ENCODE data around the gene HMCN2. TPM values are rescaled to one million over a fixed set of nuclear protein-coding genes. Genes with fewer than 3 reads are reported as not detected.
"Not testable (repeated sequence)": the region's sequence is repeated elsewhere in the genome, so short reads cannot be mapped to it uniquely, and the experiment has no call there.

HMCN2 gene
- total and polyA plus RNA-seq, 2 donors (not counting 1 experiment from before 2014, with no cell fraction given), result 0.01 TPM; not detected in 1

DNA sequence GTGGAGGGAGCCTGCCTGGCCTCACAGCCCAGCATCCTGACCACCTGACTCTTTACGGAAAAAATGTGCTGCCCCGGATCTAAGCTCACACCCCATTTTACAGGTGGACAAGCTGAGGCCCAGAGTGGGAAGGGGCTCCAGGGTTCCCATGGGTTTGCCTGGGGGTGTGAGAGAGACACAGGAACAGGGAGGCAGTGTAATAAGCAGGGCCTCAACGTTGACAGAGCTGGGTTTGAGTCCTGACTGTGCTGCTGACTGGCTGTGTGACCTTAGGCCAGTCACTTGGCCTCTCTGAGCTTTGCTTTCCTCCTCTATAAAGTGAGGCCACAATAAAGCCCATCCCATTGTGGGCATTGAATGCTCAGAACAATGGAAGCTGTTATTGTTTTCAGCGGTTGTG, 73.7 kb downstream of the HMCN2 start:
- intact Hi-C loops (cut with micrococcal nuclease), result no loop called here
- Histone ChIP-seq H3K79me2 (ENCODE audit: control insufficient read depth, insufficient read depth, low read length) (no peaks in the 10 kb centered on the region), H3K4me1 (ENCODE audit: control insufficient read depth in 2 of 2, insufficient read depth in 2 of 2, low read length in 2 of 2) (no peaks in the 10 kb centered on the region), H4K20me1 (ENCODE audit: control insufficient read depth, insufficient read depth, low read length, poor library complexity, severe bottlenecking) (no peaks in the 10 kb centered on the region), H3K4me2 (replicated peaks; ENCODE audit: low read depth, low read length, poor library complexity, severe bottlenecking) (no peak overlapping the region), H3K27ac (ENCODE audit: low read length in 2 of 2) (no peak overlapping the region), H3K36me3 (replicated peaks in 1 of 2; ENCODE audit: control extremely low read depth in 1 of 2, control insufficient read depth in 1 of 2, extremely low read depth in 1 of 2, insufficient read depth in 2 of 2, low read length in 1 of 2) (no peaks in the 10 kb centered on the region), H3K27me3 (replicated peaks in 1 of 4; ENCODE audit: control extremely low read depth in 1 of 4, control insufficient read depth in 3 of 4, insufficient read depth in 4 of 4, low read length in 3 of 4) (peaks cover 0 to 10% (median 0%) of the 10 kb centered on the region in 4 experiments), H3K4me3 (ENCODE audit: control extremely low read depth in 1 of 5, extremely low read depth in 1 of 5, insufficient read depth in 1 of 5, low read depth in 2 of 5, low read length in 4 of 5) (no peak overlapping the region), H2AFZ (ENCODE audit: insufficient read depth, low read depth, low read length, poor library complexity, severe bottlenecking) (no peak overlapping the region), H3K9me3 (ENCODE audit: control extremely low read depth in 1 of 3, control insufficient read depth in 2 of 3, insufficient read depth in 1 of 3, low read length in 2 of 3) (no peaks in the 10 kb centered on the region), H3K9ac (ENCODE audit: low read length) (no peak overlapping the region)
- POLR2A ChIA-PET, result no interaction called here
- CTCF ChIA-PET, result no interaction called here
- peaks cover 10% of the 10 kb centered on the region for H3K27me3 Mint-ChIP-seq
- H3K9me3 Mint-ChIP-seq (ENCODE audit: insufficient read depth), result no peaks in the 10 kb centered on the region
- H3K27ac Mint-ChIP-seq, result no peak overlapping the region
- DNase-seq (no peak), ATAC-seq (ENCODE audit: low read depth) (no peak)
- H3K4me3 Mint-ChIP-seq, result no peak overlapping the region
- H3K4me1 Mint-ChIP-seq, result no peaks in the 10 kb centered on the region
- 45% methylated on average over 2 of the region's 4 CpGs for WGBS (ENCODE audit: insufficient coverage)
- TF ChIP-seq, protein P1, sequence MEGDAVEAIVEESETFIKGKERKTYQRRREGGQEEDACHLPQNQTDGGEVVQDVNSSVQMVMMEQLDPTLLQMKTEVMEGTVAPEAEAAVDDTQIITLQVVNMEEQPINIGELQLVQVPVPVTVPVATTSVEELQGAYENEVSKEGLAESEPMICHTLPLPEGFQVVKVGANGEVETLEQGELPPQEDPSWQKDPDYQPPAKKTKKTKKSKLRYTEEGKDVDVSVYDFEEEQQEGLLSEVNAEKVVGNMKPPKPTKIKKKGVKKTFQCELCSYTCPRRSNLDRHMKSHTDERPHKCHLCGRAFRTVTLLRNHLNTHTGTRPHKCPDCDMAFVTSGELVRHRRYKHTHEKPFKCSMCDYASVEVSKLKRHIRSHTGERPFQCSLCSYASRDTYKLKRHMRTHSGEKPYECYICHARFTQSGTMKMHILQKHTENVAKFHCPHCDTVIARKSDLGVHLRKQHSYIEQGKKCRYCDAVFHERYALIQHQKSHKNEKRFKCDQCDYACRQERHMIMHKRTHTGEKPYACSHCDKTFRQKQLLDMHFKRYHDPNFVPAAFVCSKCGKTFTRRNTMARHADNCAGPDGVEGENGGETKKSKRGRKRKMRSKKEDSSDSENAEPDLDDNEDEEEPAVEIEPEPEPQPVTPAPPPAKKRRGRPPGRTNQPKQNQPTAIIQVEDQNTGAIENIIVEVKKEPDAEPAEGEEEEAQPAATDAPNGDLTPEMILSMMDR (IDR thresholded peaks at IDR 0.05), result no peak
- TF ChIP-seq EZH2 (IDR thresholded peaks at IDR 0.05; ENCODE audit: borderline replicate concordance, insufficient read depth, low read depth, low read length, poor library complexity, severe bottlenecking), result no peak

GRCh38 chr9:130340011-130340410, 74.5 kb downstream of the HMCN2 start:
- Mint-ChIP-seq H3K4me3 (no peak overlapping the region), H3K27ac (no peak overlapping the region), H3K9me3 (ENCODE audit: insufficient read depth) (no peaks in the 10 kb centered on the region), H3K27me3 (peaks cover 8% of the 10 kb centered on the region), H3K4me1 (no peaks in the 10 kb centered on the region)
- TF ChIP-seq, protein P1 (IDR thresholded peaks at IDR 0.05), result no peak
- TF ChIP-seq EZH2 (IDR thresholded peaks at IDR 0.05; ENCODE audit: borderline replicate concordance, insufficient read depth, low read depth, low read length, poor library complexity, severe bottlenecking), result no peak
- no peak overlapping the region for H3K9ac ChIP-seq (ENCODE audit: low read length)
- H4K20me1 ChIP-seq (ENCODE audit: control insufficient read depth, insufficient read depth, low read length, poor library complexity, severe bottlenecking), result no peaks in the 10 kb centered on the region
- no peaks in the 10 kb centered on the region for H3K4me1 ChIP-seq (ENCODE audit: control insufficient read depth in 2 of 2, insufficient read depth in 2 of 2, low read length in 2 of 2)
- peaks cover 0 to 10% (median 0%) of the 10 kb centered on the region in 4 experiments for H3K27me3 ChIP-seq (replicated peaks in 1 of 4; ENCODE audit: control extremely low read depth in 1 of 4, control insufficient read depth in 3 of 4, insufficient read depth in 4 of 4, low read length in 3 of 4)
- no peak overlapping the region for H3K4me2 ChIP-seq (replicated peaks; ENCODE audit: low read depth, low read length, poor library complexity, severe bottlenecking)
- no peak overlapping the region for H2AFZ ChIP-seq (ENCODE audit: insufficient read depth, low read depth, low read length, poor library complexity, severe bottlenecking)
- CTCF ChIA-PET, result no interaction called here
- WGBS (ENCODE audit: insufficient coverage), result 38% methylated on average over 9 of the region's 10 CpGs
- ATAC-seq (ENCODE audit: low read depth) (no peak), DNase-seq (no peak)
- POLR2A ChIA-PET, result no interaction called here
- H3K4me3 ChIP-seq (ENCODE audit: control extremely low read depth in 1 of 5, extremely low read depth in 1 of 5, insufficient read depth in 1 of 5, low read depth in 2 of 5, low read length in 4 of 5), result no peak overlapping the region
- H3K36me3 ChIP-seq (replicated peaks in 1 of 2; ENCODE audit: control extremely low read depth in 1 of 2, control insufficient read depth in 1 of 2, extremely low read depth in 1 of 2, insufficient read depth in 2 of 2, low read length in 1 of 2), result no peaks in the 10 kb centered on the region
- H3K79me2 ChIP-seq (ENCODE audit: control insufficient read depth, insufficient read depth, low read length), result no peaks in the 10 kb centered on the region
- no peaks in the 10 kb centered on the region for H3K9me3 ChIP-seq (ENCODE audit: control extremely low read depth in 1 of 3, control insufficient read depth in 2 of 3, insufficient read depth in 1 of 3, low read length in 2 of 3)
- no peak overlapping the region for H3K27ac ChIP-seq (ENCODE audit: low read length in 2 of 2)
- intact Hi-C loops (cut with micrococcal nuclease), result no loop called here

DNA sequence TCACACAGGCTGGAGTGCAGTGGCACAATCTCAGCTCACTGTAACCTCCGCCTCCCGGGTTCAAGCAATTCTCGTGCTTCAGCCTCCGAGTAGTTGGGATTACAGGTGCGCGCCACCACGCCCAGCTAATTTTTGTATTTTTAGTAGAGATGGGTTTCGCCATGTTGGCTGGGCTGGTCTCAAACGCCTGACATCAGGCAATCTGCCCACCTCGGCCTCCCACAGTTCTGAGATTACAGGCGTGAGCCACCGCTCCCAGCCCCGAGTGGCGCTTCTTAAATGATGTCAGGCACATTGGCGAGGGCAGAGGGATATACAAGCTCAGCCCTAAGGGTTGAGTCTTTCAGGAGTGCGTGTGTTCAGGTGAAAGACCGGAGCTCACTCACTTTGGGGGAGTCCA, 75.0 kb downstream of the HMCN2 start:
- CTCF ChIA-PET; H3K79me2 ChIP-seq (ENCODE audit: control insufficient read depth, insufficient read depth, low read length); ATAC-seq (ENCODE audit: low read depth); H3K4me3 ChIP-seq (ENCODE audit: control extremely low read depth in 1 of 5, extremely low read depth in 1 of 5, insufficient read depth in 1 of 5, low read depth in 2 of 5, low read length in 4 of 5); H3K4me1 Mint-ChIP-seq; H3K9ac ChIP-seq (ENCODE audit: low read length); intact Hi-C loops (cut with micrococcal nuclease); H3K4me1 ChIP-seq (ENCODE audit: control insufficient read depth in 2 of 2, insufficient read depth in 2 of 2, low read length in 2 of 2); H3K27ac ChIP-seq (ENCODE audit: low read length in 2 of 2); H3K36me3 ChIP-seq (replicated peaks in 1 of 2; ENCODE audit: control extremely low read depth in 1 of 2, control insufficient read depth in 1 of 2, extremely low read depth in 1 of 2, insufficient read depth in 2 of 2, low read length in 1 of 2); H3K27me3 ChIP-seq (replicated peaks in 1 of 4; ENCODE audit: control extremely low read depth in 1 of 4, control insufficient read depth in 3 of 4, insufficient read depth in 4 of 4, low read length in 3 of 4); DNase-seq; H3K9me3 Mint-ChIP-seq (ENCODE audit: insufficient read depth); H3K4me2 ChIP-seq (replicated peaks; ENCODE audit: low read depth, low read length, poor library complexity, severe bottlenecking); POLR2A ChIA-PET; H3K27me3 Mint-ChIP-seq; H4K20me1 ChIP-seq (ENCODE audit: control insufficient read depth, insufficient read depth, low read length, poor library complexity, severe bottlenecking); H3K27ac Mint-ChIP-seq; H2AFZ ChIP-seq (ENCODE audit: insufficient read depth, low read depth, low read length, poor library complexity, severe bottlenecking); H3K9me3 ChIP-seq (ENCODE audit: control extremely low read depth in 1 of 3, control insufficient read depth in 2 of 3, insufficient read depth in 1 of 3, low read length in 2 of 3); H3K4me3 Mint-ChIP-seq: not testable (repeated sequence)
- 91% methylated on average over 10 of the region's 17 CpGs for WGBS (ENCODE audit: insufficient coverage)
